Neural cell (in vitro differentiated cells): Measurements from ENCODE around the gene SNX10. TPM values are rescaled to one million over a fixed set of nuclear protein-coding genes. Genes with fewer than 3 reads are reported as not detected.

Source experiments
- H2AFZ ChIP-seq: fragments of 200-600, 300-800 bp; sonication (generic), shearing (Covaris generic); 2 replicates; pipeline ENCODE4 v1.6.0; 2014; ENCODE audit warnings: low read depth, mild to moderate bottlenecking, antibody characterized with exemption, low read length, moderate library complexity
- H3F3A ChIP-seq: fragments of 200-600 bp; shearing (Covaris generic); 2 replicates; pipeline ENCODE4 v1.6.1; 2016; ENCODE audit warnings: mild to moderate bottlenecking, moderate library complexity, mixed read lengths, antibody characterized with exemption, low read length; ENCODE audit not compliant: insufficient read depth, poor library complexity, severe bottlenecking
- H3K27ac ChIP-seq: fragments of 200-600, 300-800 bp; sonication (generic), shearing (Covaris generic); 2 replicates; pipeline ENCODE4 v1.5.1; 2014; ENCODE audit warnings: mild to moderate bottlenecking, low read length, moderate library complexity
- H3K27me3 ChIP-seq: fragments of 300-800, 200-600 bp; sonication (generic), shearing (Covaris generic); 2 replicates; pipeline ENCODE4 v1.6.0; 2014; ENCODE audit warnings: mild to moderate bottlenecking, low read depth, low read length, moderate library complexity; ENCODE audit not compliant: insufficient read depth
- H3K36me3 ChIP-seq: fragments of 300-800, 200-600 bp; sonication (generic), shearing (Covaris generic); 2 replicates; pipeline ENCODE4 v1.5.1; 2014; ENCODE audit warnings: mild to moderate bottlenecking, antibody characterized with exemption, low read length, moderate library complexity; ENCODE audit not compliant: insufficient read depth
- H3K4me2 ChIP-seq: fragments of 300-800, 200-600 bp; sonication (generic), shearing (Covaris generic); 2 replicates; pipeline ENCODE4 v1.6.0; 2014; ENCODE audit warnings: mild to moderate bottlenecking, low read length
- H3K4me3 ChIP-seq: fragments of 300-800, 200-600 bp; sonication (generic), shearing (Covaris generic); 2 replicates; pipeline ENCODE4 v1.5.1; 2014; ENCODE audit warnings: mild to moderate bottlenecking, low read length, moderate library complexity
- H3K79me2 ChIP-seq: fragments of 200-600 bp; shearing (Covaris generic); replicated peaks from 2 replicates; pipeline ENCODE4 v1.6.0; 2014; ENCODE audit warnings: mild to moderate bottlenecking, low read length, moderate library complexity; ENCODE audit not compliant: insufficient read depth
- H3K9ac ChIP-seq: fragments of 300-800, 200-600 bp; sonication (generic), shearing (Covaris generic); 2 replicates; pipeline ENCODE4 v1.6.1; 2016; ENCODE audit warnings: mild to moderate bottlenecking, low read length, mixed read lengths
- H3K9me2 ChIP-seq: fragments of 200-600 bp; shearing (Covaris generic); 2 replicates; pipeline ENCODE4 v1.6.1; 2016; ENCODE audit warnings: mild to moderate bottlenecking, low read length, mixed read lengths; ENCODE audit not compliant: insufficient read depth
- H3K9me3 ChIP-seq: fragments of 200-600, 300-800 bp; sonication (generic), shearing (Covaris generic); 2 replicates; pipeline ENCODE4 v1.6.1; 2016; ENCODE audit warnings: mild to moderate bottlenecking, mixed run types, low read length, moderate library complexity, mixed read lengths
- H4K20me1 ChIP-seq: fragments of 200-600 bp; shearing (Covaris generic); 2 replicates; pipeline ENCODE4 v1.6.1; 2016; ENCODE audit warnings: mild to moderate bottlenecking, mixed run types; ENCODE audit not compliant: insufficient read depth
- EP300 ChIP-seq: fragments of 450-650 bp; conservative IDR thresholded peaks from 2 replicates; pipeline ENCODE4 v1.6.1; 2014; ENCODE audit warnings: antibody characterized with exemption, mild to moderate bottlenecking, moderate library complexity; ENCODE audit not compliant: poor library complexity, severe bottlenecking
- EZH2 ChIP-seq: fragments of 200-600, 300-800 bp; shearing (Covaris generic), sonication (generic); IDR thresholded peaks from 2 replicates; pipeline ENCODE4 v1.6.1; 2014; ENCODE audit warnings: antibody characterized with exemption, low read length, borderline replicate concordance, mild to moderate bottlenecking; ENCODE audit not compliant: insufficient read depth, poor library complexity, severe bottlenecking
- MXI1 ChIP-seq: fragments of 450-650 bp; conservative IDR thresholded peaks from 2 replicates; pipeline ENCODE4 v1.6.1; 2014; ENCODE audit warnings: antibody characterized with exemption, mild to moderate bottlenecking; ENCODE audit not compliant: poor library complexity, severe bottlenecking
- POLR2AphosphoS5 ChIP-seq: IDR thresholded peaks from 2 replicates; pipeline ENCODE4 v1.6.1; 2012
- RAD21 ChIP-seq: fragments of 450-650 bp; conservative IDR thresholded peaks from 2 replicates; pipeline ENCODE4 v1.6.1; 2014; ENCODE audit warnings: antibody characterized with exemption, mild to moderate bottlenecking, moderate library complexity
- REST ChIP-seq: IDR thresholded peaks from 2 replicates; pipeline ENCODE4 v1.6.1; 2012; ENCODE audit warnings: borderline replicate concordance
- SMC3 ChIP-seq: fragments of 450-650 bp; conservative IDR thresholded peaks from 2 replicates; pipeline ENCODE4 v1.6.1; 2014; ENCODE audit warnings: antibody characterized with exemption, mild to moderate bottlenecking, moderate library complexity; ENCODE audit not compliant: poor library complexity
- TAF1 ChIP-seq: IDR thresholded peaks from 2 replicates; pipeline ENCODE4 v1.6.1; 2012; ENCODE audit warnings: low read depth
- polyA plus RNA-seq: library from polyadenylated mRNA; depleted of rRNA; stranded (reverse); fragments of >200 nt; gene quantifications from 2 replicates; pipeline ENCODE4 v1.2.3, GENCODE V29; 2014
- TF ChIP-seq, protein P1 (sequence below): fragments of 450-650 bp; IDR thresholded peaks from 2 replicates; pipeline ENCODE4 v1.5.1; 2014; ENCODE audit warnings: antibody characterized with exemption, mild to moderate bottlenecking, moderate library complexity; ENCODE audit not compliant: poor library complexity, severe bottlenecking

The SNX10 gene
- polyA plus RNA-seq, 1 donor from 2014 or later: 25.6 TPM

DNA sequence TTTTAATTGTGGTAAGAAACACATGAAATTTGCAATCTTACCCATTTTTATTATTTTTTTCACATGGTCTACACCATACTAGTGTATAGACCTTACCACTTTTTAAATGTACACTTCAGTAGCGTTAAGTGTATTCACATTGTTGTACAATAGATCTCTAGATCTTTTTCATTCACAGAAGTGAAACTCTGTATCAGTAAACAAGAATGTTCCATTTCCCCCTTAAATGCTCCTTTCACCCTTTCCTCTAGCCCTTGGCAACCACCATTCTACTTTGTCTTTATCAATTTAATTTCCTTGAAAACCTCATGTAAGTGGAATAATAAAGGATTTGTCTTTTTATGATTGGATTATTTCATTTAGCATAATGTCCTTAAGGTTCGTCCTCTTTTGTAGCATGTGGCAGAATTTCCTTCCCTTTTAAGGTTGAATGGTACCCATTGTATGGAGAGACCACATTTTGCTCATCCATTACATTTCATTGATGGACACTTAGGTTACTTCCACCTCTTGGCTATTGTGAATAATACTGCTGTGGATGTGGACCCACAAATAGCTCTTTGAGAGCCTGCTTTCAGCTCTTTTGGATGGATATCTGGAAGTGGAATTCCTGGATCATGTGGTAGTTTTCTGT, 45.7 kb downstream of the SNX10 start:
- no peaks in the 10 kb centered on the region for H3K9me2 ChIP-seq
- H3K4me2 ChIP-seq: no peak overlapping the region
- no peaks in the 10 kb centered on the region for H3K27me3 ChIP-seq
- no peak overlapping the region for H3K27ac ChIP-seq
- H3K9me3 ChIP-seq: no peaks in the 10 kb centered on the region
- H3F3A ChIP-seq: no peaks in the 10 kb centered on the region
- no peak overlapping the region for H2AFZ ChIP-seq
- H4K20me1 ChIP-seq: no peaks in the 10 kb centered on the region
- no peak overlapping the region for H3K4me3 ChIP-seq
- H3K79me2 ChIP-seq: no peaks in the 10 kb centered on the region
- no peaks in the 10 kb centered on the region for H3K36me3 ChIP-seq
- TF ChIP-seq TAF1 (no peak), EP300 (no peak), MXI1 (no peak), POLR2AphosphoS5 (no peak), RAD21 (no peak), SMC3 (no peak), EZH2 (no peak), REST (no peak)
- TF ChIP-seq, protein P1, sequence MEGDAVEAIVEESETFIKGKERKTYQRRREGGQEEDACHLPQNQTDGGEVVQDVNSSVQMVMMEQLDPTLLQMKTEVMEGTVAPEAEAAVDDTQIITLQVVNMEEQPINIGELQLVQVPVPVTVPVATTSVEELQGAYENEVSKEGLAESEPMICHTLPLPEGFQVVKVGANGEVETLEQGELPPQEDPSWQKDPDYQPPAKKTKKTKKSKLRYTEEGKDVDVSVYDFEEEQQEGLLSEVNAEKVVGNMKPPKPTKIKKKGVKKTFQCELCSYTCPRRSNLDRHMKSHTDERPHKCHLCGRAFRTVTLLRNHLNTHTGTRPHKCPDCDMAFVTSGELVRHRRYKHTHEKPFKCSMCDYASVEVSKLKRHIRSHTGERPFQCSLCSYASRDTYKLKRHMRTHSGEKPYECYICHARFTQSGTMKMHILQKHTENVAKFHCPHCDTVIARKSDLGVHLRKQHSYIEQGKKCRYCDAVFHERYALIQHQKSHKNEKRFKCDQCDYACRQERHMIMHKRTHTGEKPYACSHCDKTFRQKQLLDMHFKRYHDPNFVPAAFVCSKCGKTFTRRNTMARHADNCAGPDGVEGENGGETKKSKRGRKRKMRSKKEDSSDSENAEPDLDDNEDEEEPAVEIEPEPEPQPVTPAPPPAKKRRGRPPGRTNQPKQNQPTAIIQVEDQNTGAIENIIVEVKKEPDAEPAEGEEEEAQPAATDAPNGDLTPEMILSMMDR: no peak
- no peak overlapping the region for H3K9ac ChIP-seq

- Histone ChIP-seq H3K4me3 (no peak overlapping the region), H3K36me3 (no peaks in the 10 kb centered on the region), H3K9me2 (no peaks in the 10 kb centered on the region), H3K9ac (no peak overlapping the region), H3K27ac (no peak overlapping the region), H2AFZ (no peak overlapping the region), H3K9me3 (no peaks in the 10 kb centered on the region), H3K4me2 (no peak overlapping the region), H4K20me1 (no peaks in the 10 kb centered on the region), H3K79me2 (no peaks in the 10 kb centered on the region), H3F3A (no peaks in the 10 kb centered on the region), H3K27me3 (no peaks in the 10 kb centered on the region)
- no peak for TF ChIP-seq EZH2
- TF ChIP-seq REST: no peak
- no peak for TF ChIP-seq TAF1
- no peak for TF ChIP-seq POLR2AphosphoS5
- TF ChIP-seq EP300: no peak
- no peak for TF ChIP-seq SMC3
- no peak for TF ChIP-seq RAD21
- TF ChIP-seq, protein P1: no peak
- TF ChIP-seq MXI1: no peak
Observed at GRCh38 chr7:26340476-26341018, 48.9 kb downstream of the SNX10 start.
